GM21737 (cell line): ENCODE measurements around the gene CTNNAL1.
A peak's percentile ranks its signal among the peaks of the same experiment; 100 is the strongest.
"Not testable (repeated sequence)": the region's sequence is repeated elsewhere in the genome, so short reads cannot be mapped to it uniquely, and the experiment has no call there.

ENCODE experiments used
- ATAC-seq: cut with Tn5 transposase; IDR thresholded peaks from one replicate; pipeline ENCODE4 v1.9.1; 2021; ENCODE audit warnings: mild to moderate bottlenecking, moderate library complexity; ENCODE audit not compliant: unreplicated experiment

The CTNNAL1 gene

DNA sequence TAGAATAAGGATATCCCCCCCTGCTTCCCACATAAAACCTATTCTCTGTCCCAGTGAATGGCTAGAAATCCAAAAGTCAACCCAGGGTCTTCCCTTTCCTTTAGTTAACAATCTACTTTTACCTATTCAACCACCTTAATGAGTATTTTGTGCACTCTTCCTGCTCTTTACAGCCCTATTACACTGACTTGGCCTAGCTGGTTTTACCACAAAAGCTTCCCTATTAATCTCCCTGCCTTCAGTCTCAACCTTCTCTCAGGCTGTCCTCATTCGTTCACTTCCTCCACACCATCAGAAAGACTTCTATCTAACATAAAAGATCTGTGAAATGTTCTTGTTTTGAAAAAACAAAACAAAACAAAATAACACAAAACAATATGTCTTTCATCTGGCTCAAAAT, 16.2 kb downstream of the CTNNAL1 start:
- ATAC-seq, result no peak

DNA sequence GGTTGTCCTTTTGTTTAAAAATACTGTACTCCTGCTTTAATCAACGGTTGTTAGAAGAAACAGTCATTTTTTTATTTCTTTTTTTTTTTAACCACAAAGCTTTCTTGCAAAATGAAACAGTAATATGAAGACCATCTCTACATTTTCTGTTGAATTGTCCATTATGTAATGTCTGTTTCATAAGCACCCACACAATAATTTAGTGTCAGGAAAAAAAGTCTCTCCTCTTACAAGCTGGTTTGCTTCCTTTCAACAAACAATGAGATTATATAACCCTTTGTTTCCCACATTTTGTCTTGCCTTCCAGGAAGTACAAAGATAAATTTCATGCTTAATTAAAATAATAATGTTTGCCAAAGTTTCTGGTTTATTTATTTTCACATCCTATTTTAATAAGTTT, 16.7 kb downstream of the CTNNAL1 start:
- ATAC-seq, result no peak

DNA sequence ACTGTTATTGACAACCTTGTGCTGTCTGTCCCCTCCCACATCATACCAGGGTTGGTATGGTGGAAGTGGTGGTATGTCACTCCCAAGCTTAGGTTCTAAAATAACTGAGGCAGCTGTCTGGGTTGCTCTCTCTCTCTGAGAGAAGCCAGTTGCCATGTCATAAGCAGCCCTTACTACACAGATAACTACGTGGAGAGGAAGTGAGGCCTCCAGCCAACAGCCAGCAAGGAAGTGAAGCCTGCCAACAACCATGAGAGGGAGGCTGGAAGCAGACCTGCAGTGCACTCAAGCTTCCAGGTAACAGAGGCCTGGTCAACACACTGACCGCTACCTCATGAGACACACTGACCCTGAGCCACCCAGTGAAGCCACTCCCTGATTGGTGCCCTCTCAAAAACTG, 18.6 kb downstream of the CTNNAL1 start:
- peak; percentile 82 for ATAC-seq

DNA sequence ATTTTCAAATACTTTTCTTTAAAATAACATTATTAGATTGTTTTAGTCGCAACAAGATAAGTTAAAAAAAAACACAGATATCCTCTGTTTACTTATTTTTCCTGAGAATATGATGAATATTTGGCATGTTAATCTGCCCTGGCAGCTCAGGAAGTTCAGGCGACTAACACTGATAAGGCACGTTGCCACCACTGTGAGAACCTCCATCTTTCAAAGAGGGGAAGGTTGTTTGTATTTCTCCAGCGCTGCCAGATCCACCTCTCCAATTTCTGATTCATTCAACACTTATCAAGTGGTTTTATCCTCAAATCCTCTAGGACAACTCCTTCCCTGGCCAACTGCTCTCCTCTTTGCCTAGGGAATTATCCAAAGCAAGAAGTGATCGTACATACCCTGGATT, 21.8 kb downstream of the CTNNAL1 start:
- no peak for ATAC-seq

DNA sequence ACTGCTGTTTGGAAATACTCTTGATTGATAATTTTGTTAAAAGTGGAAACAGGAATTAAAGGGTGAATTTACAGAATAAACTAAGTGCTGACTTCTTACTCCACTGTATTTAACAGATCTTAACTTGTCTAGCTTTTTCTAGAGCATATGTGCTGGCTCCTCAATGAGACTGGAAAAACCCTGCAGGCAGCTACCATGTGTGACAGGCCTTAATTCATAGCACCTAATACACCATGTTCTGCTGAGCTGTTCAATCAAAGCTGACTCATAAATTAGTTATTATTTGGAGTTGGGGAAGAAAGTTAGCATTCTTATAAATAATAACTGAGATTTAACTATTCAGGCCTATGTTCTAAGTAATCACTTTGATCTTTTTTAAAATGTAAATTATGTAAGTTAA, 29.4 kb downstream of the CTNNAL1 start:
- ATAC-seq, result no peak

DNA sequence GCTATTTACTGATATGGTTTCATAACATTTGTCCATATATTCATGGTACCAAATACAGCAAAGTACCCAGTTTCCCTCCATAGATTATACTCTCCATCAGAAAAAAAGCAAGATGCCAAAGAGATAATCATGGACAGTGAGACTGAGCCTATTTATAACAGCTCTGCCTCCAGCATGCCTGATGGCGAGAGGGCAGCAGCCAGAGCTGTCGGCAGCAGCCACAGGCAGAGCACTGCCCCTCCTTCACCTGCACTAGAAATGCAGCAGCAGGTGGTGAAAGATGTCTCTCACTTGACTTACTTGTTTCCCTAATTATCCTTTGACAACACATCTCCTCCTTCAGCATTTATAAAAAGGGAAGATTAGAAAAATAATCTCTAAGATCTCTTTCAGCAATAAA, 32.4 kb downstream of the CTNNAL1 start:
- no peak for ATAC-seq

DNA sequence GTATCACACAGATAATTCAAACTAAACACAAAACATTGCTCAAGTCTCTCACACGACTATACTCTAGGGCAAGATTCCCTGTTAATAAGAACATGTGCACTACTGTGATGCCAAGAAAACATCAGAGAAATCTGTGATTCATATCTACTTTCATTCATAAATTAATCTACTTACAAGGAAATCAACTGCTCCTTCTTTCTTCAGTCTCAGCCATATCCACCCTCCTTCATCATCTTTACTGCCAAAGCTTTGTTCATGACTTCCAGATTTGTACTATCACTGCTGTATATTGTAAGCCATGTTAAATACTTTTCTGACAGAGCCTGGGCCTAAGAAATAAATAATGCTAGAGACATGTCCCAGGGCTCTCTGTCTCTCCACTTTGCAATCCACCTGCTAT, 35.1 kb downstream of the CTNNAL1 start:
- ATAC-seq, result no peak

DNA sequence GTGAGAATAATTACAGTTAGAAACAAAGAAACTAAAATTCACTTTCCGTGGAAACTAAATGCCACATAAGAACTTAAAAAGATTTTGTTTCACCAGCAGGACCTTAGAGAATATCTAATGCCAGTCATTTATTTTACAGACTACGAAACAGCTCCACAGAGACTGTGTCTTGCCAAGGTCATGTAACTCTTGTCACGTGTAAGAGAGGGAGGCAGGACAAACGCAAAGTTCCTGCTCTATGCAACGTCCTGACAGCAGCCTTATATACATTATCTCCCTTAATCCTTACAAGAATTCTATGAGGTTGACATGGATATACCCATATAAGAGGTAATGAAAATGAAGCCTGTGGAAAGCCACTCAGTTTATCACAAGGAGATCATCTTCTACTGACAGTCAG, 39.4 kb downstream of the CTNNAL1 start:
- ATAC-seq, result no peak

DNA sequence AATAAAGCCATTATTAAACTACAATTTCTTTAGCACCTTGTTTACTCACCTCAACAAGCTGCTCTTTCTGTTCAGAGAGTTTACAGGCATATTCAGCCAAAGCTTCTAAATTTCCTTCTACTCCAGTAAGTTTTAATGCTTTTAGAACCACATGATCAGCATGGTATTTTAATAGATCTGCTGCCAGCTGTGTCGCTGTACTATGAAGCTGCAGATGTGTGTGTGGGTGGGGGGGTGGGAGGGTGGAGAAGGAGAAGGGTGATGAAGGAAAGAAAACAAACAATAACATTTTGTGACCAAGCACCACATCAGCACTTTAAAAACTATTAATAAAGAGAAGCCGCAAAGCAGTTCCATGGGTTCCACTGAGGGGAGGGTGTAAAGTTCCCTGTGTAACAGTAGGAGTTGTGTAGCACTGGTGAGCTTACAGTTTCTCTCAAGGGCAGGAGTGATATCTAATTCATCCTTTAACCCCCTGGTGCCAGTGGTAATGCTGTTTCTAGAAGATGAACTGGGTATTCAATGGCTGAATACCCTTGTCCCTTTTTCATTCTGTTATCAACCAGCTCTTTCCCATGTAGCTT, 40.6 kb downstream of the CTNNAL1 start:
- ATAC-seq, result no peak

DNA sequence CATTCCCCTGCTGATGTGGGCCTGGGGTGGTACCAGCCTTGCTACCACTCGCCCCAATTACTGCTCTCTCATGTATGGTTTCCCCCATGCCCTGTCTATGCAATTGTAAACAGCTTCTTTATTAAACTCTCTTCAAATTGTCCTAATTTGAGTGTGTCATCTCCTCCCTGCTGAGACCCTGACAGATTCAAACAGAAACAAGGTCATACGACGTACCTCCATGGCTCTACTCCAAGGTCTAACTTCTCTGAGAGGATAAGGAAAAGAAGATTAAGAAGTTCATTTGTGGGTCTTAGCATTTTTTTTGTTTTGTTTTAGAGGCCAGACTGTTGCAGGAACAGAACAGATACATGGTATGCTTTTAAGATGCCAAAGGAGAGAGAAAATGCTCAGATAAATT, 41.1 kb downstream of the CTNNAL1 start:
- no peak for ATAC-seq

DNA sequence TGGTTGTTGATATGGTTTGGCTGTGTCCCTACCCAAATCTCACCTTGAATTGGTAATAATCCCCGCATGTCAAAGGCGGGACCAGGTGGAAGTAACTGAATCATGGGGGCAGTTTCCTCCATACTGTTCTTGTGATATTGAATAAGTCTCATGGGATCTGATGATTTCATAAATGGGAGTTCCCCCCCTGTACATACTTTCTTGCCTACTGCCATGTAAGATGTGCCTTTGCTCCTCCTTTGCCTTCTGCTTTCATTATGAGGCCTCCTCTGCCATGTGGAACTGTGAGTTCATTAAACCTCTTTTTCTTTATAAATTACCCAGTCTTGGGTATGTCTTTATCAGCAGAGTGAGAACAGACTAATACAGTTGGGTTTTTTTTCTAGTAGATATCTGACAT, 41.9 kb downstream of the CTNNAL1 start:
- ATAC-seq, result not testable (repeated sequence)

DNA sequence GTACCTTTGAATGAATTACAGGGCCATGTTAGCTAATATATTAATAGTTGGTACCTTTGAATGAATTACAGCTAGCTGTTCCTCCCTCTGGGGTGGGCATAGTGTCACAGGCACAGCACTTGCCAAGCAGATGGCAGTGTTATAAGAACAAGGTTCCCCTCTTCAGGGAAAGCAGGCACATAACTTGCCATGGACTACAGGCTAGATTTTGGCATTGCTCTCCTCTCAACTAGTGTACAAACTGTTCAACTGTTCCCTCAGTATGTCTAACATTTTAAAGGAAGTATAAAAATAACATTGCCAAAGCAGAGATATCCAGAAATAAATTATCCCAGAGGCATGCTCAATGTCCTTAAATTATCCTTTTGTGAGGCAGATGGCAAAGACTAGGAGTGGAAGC, 45.4 kb downstream of the CTNNAL1 start:
- no peak for ATAC-seq

DNA sequence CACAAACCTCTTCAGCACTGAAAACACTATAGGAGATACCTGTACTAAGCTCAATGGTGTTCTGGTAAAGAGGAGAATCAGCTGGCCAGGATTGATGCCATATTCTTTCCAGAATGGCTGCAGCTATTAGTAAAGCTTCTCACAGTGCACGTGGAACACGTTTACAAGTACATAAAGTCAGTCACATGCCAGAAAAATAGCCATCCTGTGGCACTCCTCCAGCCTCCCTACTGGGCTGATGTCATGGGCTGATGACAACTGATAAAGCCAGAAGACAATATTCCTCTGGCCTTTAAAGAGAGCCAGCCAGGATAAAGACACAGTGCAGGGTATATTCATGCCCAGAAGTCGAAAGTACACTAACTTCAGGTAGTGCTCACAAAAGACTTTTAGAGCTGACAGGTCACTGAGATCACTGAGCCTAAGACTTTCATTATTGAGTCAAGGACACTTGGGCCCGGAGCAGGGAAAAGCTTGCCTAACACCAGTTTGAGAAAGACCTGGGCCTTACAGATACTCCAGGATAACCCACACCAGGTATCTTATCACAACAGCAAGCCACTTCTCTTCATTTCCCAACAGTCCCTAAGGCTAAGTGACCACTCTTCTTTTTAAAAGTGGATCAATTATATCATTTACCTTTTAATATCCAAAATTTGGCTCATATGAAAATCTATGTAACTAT, 49.7 kb downstream of the CTNNAL1 start:
- ATAC-seq, result no peak

DNA sequence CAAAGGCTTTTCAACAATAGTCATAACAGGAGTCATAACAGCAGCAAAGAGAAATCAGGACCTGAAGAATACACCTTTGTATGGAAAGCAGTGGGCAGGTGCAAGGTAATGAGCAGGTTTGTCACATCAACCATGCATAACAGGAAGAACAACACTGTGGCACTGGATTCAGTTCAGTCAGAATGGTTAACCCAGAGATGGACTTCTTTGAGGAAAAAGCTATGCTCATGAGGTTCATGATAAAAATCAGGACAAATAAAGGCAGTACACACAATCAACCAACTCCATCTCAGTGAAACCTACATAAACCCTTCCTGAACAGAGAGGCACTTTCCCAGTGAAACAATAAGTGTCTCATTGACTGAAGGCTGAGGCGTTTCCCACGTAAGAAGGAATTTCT, 52.1 kb downstream of the CTNNAL1 start:
- no peak for ATAC-seq

DNA sequence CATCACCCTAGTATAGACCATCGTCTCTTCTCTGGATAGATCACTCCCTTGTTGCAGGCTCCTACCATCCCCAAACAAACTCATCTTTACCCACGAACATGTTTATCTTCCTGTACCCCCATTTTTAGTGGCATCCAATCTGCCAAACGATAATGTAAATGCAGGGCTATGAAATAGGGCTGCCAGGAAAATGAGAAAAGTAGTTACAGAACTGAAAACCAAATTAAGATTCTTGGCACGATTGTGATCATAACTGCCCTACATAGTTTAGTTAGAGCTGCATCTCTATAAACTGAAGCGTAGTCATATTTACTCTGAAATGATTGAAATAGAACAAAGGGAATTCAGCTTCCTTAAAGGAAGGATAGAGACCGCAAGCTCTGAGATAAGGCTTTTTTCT, 53.0 kb downstream of the CTNNAL1 start:
- no peak for ATAC-seq

DNA sequence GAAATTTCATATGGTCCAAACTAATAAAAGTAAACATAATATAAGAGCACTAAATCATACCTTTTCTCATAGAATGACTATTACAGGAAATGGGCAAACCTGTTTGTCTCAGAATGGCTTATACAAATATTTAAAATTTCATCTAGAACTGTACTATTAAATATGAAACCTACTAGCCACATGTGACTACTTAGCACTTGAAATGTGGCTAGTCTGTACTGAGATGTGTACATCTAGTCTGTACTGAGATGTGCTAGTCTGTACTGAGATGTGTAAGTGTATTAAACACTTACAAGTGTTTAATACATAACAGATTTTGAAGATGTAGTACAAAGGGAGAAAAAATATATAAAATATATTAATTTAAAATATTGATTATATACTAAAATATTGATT, 56.7 kb downstream of the CTNNAL1 start:
- no peak for ATAC-seq

DNA sequence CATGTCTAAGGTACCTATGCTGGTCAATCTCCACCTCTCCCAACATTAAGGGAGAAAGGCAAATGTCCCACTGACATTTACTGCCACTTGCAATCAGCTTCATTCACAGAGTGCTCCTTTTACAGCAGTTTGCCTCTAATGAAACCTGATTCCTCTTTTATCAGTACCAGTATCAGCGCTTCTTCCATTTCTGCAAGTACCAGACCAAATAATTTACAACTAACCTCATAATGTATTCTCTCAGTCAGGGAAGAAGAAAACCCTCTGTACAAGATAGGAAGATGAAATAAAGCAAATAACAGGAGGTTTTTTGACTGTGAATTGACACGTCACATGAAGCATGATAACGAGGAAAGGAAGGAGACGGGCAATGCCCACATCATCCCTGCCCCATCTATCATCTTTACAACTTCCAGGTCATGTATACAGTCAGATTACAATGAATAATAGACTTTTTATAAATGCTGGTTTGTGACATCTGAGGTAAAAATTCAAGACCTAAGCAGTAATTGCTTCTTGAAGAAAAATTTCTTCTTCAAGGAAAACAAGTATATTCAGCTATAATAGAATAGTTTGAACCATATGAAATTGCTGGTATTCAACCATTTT, 57.2 kb downstream of the CTNNAL1 start:
- no peak for ATAC-seq

DNA sequence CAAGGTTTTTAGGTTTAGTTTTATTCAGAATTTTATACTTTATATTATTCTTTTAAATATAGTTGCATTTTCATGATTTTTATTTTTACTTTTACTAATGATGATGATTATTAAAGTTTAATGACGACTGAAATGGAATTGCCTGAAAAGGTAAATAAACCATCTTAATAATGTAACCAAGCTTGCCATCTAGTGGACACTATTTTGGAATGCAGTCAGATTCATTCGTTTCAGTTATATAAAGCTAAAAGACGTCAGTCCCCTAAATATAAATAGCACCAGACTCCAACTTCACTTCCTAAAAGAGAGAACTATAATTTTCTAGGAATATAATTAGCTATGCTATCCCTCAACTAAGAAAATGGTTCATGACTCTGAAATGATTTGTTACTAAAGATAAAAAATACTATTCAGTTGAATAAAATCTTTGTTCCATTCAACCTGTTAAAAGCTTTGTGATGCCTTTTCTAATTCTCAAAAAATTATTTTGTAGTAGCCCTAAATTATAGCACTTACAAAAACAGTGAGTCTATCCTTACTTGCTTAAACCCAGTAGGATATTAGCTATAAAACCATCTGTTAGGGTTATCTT, 59.2 kb downstream of the CTNNAL1 start:
- ATAC-seq, result no peak

DNA sequence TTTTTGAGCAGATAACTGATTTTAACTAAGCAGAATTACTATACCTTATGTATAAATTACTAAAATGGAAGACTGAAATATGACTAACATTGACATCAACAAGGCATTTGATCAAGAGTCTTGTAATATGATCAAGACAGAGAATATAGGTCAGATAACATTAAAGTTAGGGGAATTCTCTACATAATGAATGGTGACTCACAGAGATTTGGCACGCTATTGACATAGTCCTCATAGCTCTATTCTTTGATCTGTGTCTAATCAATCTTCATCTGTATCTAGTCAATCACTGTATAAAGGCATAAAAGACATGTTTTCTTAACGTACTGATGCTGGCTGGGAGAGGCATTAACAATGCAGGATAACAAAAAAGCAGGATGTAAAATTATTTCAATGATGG, 61.7 kb downstream of the CTNNAL1 start:
- ATAC-seq, result no peak

DNA sequence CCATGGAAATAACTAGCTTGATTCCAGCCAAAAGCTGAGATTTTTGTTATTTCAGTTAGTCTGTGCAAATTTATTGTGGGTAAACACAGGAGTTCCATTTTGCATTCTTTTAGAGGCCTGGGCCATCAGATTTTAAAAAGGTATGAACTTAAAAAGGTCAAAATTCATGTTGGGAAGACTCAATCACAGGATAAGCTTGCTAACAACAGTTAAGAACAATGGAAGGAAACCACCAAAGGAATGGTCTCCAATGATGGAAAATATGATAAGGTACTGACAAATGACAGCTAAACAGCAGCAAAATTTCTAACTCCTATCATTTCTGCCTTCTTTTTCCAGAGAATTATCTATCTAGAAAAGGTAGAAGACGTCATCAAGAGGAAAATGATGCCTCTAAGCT, 63.1 kb downstream of the CTNNAL1 start:
- ATAC-seq, result no peak

DNA sequence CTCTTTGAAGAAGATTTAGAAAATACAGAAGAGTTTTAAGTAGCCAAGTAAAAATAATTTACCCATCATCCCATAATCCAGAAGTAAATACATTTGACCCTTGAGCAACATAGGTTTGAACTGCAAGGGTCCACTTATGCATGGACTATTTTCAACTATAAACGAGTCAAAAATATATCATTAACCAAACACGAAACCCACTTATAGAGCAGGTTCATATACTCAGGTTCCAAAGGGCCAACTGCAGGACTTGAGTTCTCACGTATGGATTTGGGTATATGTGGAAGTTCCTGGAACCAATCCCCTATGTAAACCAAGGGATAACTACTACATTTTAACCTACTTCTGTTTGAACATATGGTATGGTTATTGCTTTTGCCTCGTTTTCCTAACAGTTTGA, 73.3 kb downstream of the CTNNAL1 start:
- no peak for ATAC-seq

DNA sequence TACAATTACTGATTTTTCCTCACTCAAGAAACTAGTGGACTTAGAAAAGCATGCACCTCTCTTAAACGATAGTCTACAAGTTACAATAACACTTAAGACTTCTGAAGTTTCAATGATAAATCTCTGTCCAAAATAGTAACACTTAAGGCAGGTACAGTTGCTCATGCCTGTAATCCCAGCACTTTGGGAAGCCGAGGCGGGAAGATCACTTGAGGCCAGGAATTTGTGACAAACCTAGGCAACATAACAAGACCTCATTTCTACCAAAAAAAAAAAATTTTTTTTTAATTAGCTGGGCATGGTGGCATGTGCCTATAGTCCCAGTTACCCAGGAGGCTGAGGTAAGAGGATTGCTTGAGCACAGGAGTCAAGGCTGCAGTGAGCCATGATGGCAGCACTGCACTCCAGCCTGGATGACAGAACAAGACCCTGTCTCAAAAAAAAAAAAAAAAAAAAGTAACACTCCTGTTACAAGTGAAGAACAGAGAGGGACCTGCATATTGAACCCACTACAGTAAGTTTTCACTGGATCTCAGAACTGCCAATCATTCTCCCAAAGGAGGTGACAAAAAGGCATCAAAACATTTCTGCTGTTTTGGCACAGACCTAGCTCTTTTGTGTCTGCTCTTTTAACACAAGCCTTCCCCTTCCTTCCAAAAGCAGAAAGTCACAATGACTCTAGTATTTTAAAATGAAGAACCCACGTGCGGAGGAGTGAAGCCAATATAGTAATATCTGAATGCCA, 75.6 kb downstream of the CTNNAL1 start:
- no peak for ATAC-seq
